ENCODE data around the gene AKNA. TPM values are rescaled to one million over a fixed set of nuclear protein-coding genes. Genes with fewer than 3 reads are reported as not detected.

Gene AKNA
- total RNA-seq, 2 donors from 2014 or later = 332 to 469 TPM

GRCh38 chr9:114396558-114397218, 8.9 kb upstream of the AKNA start:
- DNase-seq (ENCODE audit: low spot score) (no peak), ATAC-seq (no peak)
- H3K4me3 Mint-ChIP-seq = peak overlapping the region; percentile 99
- H3K9me3 Mint-ChIP-seq = no peaks in the 10 kb centered on the region
- H3K27ac Mint-ChIP-seq = peak overlapping the region; percentile 51 to 83
- no peaks in the 10 kb centered on the region for H3K36me3 Mint-ChIP-seq
- no peaks in the 10 kb centered on the region for H3K27me3 Mint-ChIP-seq
- H3K4me1 Mint-ChIP-seq (ENCODE audit: low read depth in 2 of 2) = peaks cover 28 to 33% of the 10 kb centered on the region in 2 donors

DNA sequence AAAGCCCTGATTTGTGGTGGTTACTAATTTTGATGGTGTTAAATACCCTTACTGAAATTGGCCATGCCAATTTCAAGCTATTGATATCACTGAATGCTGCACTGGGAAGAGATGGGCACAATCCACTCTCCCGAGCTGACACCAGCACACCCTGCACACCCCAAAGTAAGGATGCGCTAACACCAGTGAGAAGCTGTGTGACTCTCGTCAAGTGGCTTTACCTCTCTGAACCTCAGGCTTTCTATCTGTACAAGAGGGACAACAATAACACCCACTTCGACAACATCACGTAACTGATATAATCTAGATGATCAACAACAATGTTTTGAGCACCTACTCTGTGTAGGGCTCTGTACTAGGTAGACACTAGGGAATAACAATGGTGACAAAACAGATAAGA, 8.0 kb upstream of the AKNA start:
- DNase-seq (ENCODE audit: low spot score) (no peak), ATAC-seq (no peak)
- Mint-ChIP-seq H3K4me1 (ENCODE audit: low read depth in 2 of 2) (peaks cover 34 to 38% of the 10 kb centered on the region in 2 donors), H3K4me3 (no peak overlapping the region), H3K9me3 (no peaks in the 10 kb centered on the region), H3K27ac (peak overlapping the region in 1 of 2 donors; percentile 51), H3K36me3 (no peaks in the 10 kb centered on the region), H3K27me3 (no peaks in the 10 kb centered on the region)

GRCh38 chr9:114395334-114395617, 7.5 kb upstream of the AKNA start:
- no peaks in the 10 kb centered on the region for H3K36me3 Mint-ChIP-seq

DNA sequence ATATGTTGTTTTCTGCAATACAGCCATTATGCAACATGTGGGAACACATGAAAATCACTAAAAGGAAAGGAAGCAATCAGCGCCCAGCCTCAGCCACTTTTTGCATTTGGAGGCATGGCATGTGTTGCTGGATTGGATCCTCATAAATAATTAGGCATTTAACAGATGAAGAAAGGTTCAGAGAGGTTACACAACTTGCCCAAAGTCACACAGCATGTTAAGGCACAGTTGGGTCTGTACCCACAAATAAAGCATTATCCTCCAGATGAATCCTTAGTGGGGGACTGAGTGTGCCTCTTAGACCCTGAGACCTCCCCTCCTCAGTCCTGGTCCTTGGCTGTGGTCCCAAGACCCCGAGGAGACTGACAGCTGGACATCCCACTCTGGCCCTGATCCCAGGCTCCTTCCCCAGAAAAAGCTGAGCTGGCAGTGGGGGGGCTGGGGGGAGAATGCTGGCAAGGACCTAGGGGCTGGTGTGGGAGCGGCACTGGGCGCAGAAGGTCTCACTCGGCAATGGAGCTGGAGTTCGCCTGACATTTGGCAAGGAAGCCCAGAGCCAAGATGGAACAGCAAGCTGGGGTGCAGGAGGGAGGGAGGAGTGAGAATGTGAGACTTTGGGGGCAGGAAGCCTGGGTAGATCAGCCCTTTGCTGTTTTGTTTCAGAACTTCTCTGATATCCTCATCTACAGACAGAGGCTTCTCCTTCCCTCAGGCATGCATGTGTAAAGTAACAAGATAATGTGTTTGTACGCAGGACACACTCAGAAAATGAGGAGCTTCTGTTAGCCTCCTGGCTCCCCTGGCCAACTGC, 6.9 kb upstream of the AKNA start:
- Mint-ChIP-seq H3K4me3 (peak overlapping the region; percentile 25), H3K27ac (peak overlapping the region in 1 of 2 donors; percentile 60), H3K9me3 (no peaks in the 10 kb centered on the region), H3K36me3 (no peaks in the 10 kb centered on the region), H3K27me3 (no peaks in the 10 kb centered on the region), H3K4me1 (ENCODE audit: low read depth in 2 of 2) (peaks cover 44 to 48% of the 10 kb centered on the region in 2 donors)
- ATAC-seq (no peak), DNase-seq (ENCODE audit: low spot score) (no peak)

More at GRCh38 chr9:114395334-114395617, 7.5 kb upstream of the AKNA start:
- Mint-ChIP-seq H3K4me1 (ENCODE audit: low read depth in 2 of 2) (peaks cover 39 to 43% of the 10 kb centered on the region in 2 donors), H3K27ac (peak overlapping the region in 1 of 2 donors; percentile 10), H3K4me3 (peak overlapping the region; percentile 25), H3K9me3 (no peaks in the 10 kb centered on the region), H3K27me3 (no peaks in the 10 kb centered on the region)
- DNase-seq (ENCODE audit: low spot score) (no peak), ATAC-seq (no peak)

DNA sequence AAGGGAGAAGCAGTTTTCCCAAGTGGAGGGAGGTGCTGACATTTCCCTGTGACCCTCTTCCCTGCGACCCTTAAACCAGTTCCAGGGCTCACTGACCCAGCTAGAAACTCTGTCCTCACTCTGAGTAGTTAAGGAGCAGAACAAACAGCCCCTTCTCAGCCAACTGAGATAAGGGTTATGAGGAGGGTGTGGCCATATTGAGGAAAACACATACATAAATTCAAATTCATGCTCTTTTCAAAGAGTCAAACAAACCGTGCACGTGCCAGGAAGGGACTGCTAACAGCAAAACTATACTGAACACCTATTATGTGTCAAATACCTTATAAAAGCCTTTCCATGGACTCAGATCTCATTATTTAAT, 4.9 kb upstream of the AKNA start:
- Mint-ChIP-seq H3K4me3 (no peak overlapping the region), H3K9me3 (no peaks in the 10 kb centered on the region), H3K27ac (no peak overlapping the region), H3K4me1 (ENCODE audit: low read depth in 2 of 2) (peaks cover 62 to 67% of the 10 kb centered on the region in 2 donors), H3K27me3 (no peaks in the 10 kb centered on the region), H3K36me3 (no peaks in the 10 kb centered on the region)
- no peak for DNase-seq (ENCODE audit: low spot score)
- no peak for ATAC-seq

GRCh38 chr9:114390952-114391351, 3.2 kb upstream of the AKNA start:
- ATAC-seq = no peak
- no peak for DNase-seq (ENCODE audit: low spot score)
- peaks cover 10% of the 10 kb centered on the region for H3K36me3 Mint-ChIP-seq
- H3K27ac Mint-ChIP-seq = peak overlapping the region; percentile 82 to 97
- H3K27me3 Mint-ChIP-seq = no peaks in the 10 kb centered on the region
- H3K4me3 Mint-ChIP-seq = peak overlapping the region; percentile 99
- H3K4me1 Mint-ChIP-seq (ENCODE audit: low read depth in 2 of 2) = peaks cover 56 to 63% of the 10 kb centered on the region in 2 donors
- H3K9me3 Mint-ChIP-seq = no peaks in the 10 kb centered on the region

GRCh38 chr9:114389612-114390368, 2.0 kb upstream of the AKNA start:
- H3K4me3 Mint-ChIP-seq = peak overlapping the region; percentile 99
- DNase-seq (ENCODE audit: low spot score) = no peak
- H3K27me3 Mint-ChIP-seq = no peaks in the 10 kb centered on the region
- H3K27ac Mint-ChIP-seq = peak overlapping the region; percentile 82 to 97
- no peaks in the 10 kb centered on the region for H3K9me3 Mint-ChIP-seq
- peaks cover 12% of the 10 kb centered on the region for H3K36me3 Mint-ChIP-seq
- ATAC-seq = no peak
- H3K4me1 Mint-ChIP-seq (ENCODE audit: low read depth in 2 of 2) = peaks cover 62 to 64% of the 10 kb centered on the region in 2 donors

GRCh38 chr9:114388764-114389375, 1.1 kb upstream of the AKNA start:
- Mint-ChIP-seq H3K27ac (peak overlapping the region; percentile 82 to 97), H3K9me3 (no peaks in the 10 kb centered on the region), H3K27me3 (no peaks in the 10 kb centered on the region), H3K4me3 (peak overlapping the region; percentile 99), H3K36me3 (peaks cover 15% of the 10 kb centered on the region), H3K4me1 (ENCODE audit: low read depth in 2 of 2) (peaks cover 59 to 73% of the 10 kb centered on the region in 2 donors)
- ATAC-seq (no peak), DNase-seq (ENCODE audit: low spot score) (peak; percentile 40)

GRCh38 chr9:114388357-114388682, 538 bp upstream of the AKNA start:
- Mint-ChIP-seq H3K9me3 (no peaks in the 10 kb centered on the region), H3K4me1 (ENCODE audit: low read depth in 2 of 2) (peaks cover 61 to 73% of the 10 kb centered on the region in 2 donors), H3K36me3 (peaks cover 19% of the 10 kb centered on the region), H3K27me3 (no peaks in the 10 kb centered on the region), H3K27ac (peak overlapping the region; percentile 82 to 97), H3K4me3 (peak overlapping the region; percentile 99)
- DNase-seq (ENCODE audit: low spot score) (peak; percentile 38), ATAC-seq (no peak)

DNA sequence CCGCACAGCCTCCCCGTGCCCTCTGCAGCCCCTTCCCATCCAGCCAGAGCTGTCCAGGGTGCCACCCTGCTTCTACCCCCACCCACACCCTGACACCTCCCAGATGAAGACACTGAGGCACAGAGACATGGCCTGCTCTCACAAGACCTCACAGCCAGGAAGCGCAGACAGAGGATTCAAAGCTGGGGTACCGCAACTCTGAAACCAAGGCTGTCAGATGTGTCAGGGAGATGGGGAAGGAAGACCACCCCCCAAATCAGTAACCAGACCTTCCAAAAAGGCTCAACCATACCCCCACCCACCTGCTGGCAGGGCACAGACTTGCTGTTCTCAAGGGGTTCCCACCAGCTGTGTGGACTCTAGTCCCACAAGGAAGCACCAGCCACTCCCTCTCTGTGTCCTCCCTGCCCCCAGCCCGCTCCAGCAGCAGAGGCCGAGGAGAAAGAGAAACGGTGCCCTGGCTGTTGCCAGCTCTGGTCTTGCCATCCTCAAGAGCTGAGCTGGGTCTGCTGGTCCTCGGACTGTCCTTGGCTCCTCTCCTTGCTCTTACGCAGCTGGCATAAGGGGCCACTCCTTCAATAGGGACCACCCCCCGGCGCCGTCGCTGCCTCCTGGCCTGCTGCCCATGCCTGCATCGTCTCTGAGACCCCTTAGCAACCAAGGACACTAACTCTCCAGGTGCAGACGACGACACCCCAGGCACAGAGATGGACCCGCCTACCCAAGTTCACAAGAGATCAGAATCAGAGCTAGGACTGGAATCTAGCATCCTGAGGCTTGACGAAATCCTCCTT, 699 bp downstream of the AKNA start:
- H3K4me3 Mint-ChIP-seq = peak overlapping the region; percentile 99
- peak overlapping the region; percentile 82 to 97 for H3K27ac Mint-ChIP-seq
- DNase-seq (ENCODE audit: low spot score) (peak; percentile 53), ATAC-seq (no peak)
- no peaks in the 10 kb centered on the region for H3K27me3 Mint-ChIP-seq
- peaks cover 26% of the 10 kb centered on the region for H3K36me3 Mint-ChIP-seq
- H3K9me3 Mint-ChIP-seq = no peaks in the 10 kb centered on the region
- H3K4me1 Mint-ChIP-seq (ENCODE audit: low read depth in 2 of 2) = peaks cover 69 to 81% of the 10 kb centered on the region in 2 donors

DNA sequence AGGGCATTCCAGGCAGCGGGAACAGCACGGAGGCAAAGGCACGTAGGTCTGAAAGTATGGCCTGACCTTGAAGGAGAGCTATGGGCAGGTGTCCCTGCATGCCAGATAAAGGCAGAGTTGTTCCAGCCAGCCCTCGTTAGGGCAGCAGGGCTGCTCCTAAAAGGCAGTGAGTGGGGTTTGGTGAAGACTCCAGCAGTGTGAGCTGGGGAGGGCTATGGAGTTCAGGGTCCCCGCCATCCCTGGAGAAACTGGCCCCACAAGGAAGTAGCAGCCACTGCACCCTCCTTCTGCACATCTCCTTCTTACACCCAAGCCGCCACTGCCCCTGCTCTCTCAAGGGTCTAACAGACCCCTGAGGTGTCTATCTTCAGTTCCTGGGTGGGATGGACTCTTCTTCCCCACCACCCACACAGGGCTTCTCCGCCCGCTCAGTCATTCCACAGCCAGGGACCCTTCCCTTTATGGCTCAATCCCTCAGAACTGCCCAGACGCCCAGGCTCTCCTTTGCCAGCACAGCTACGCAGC, 1.4 kb downstream of the AKNA start:
- Mint-ChIP-seq H3K9me3 (no peaks in the 10 kb centered on the region), H3K4me3 (peak overlapping the region; percentile 99), H3K4me1 (ENCODE audit: low read depth in 2 of 2) (peaks cover 73 to 87% of the 10 kb centered on the region in 2 donors), H3K27me3 (no peaks in the 10 kb centered on the region), H3K27ac (peak overlapping the region; percentile 82 to 97), H3K36me3 (peaks cover 26% of the 10 kb centered on the region)
- no peak for ATAC-seq
- peak; percentile 55 for DNase-seq (ENCODE audit: low spot score)

DNA sequence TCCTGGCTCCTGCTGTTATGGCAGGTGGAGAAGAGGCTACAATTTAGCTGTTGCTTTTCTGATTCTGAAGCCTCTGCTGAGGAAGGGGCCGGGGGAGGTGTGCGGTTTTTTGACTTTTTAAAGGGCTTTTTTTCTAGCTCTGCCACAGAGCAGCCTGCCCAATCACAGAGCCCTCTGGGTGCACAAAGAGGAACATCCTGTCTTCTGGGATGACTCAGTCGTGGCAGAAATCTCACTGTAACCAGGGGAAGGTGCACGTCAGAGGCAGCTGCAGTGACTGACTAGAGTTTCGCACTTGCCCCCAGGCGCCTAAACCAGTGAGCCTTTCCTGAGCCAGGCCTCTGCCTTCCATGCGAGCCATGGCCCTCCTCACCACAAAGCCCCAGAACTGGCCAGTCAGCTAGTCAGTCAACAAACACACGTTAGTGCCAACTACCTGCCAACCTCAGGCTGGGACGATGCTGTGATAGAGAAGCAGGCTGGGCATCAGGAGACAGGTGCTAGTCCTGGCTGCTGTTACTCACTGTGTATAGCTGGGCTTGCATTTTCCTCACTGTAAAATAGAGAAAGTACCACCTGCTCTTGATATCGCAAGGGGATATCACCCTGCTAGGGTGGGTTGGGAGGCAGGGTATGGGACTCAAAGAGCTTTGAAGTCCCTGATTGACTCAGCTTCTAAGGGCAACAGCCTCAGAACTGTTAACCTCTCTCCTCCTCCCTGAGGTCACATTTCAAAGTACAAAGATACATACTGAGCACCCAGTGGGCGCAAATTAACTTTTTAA, 2.2 kb downstream of the AKNA start:
- DNase-seq (ENCODE audit: low spot score) (peak; percentile 95), ATAC-seq (peak; percentile 87 to 89)
- peaks cover 67 to 83% of the 10 kb centered on the region in 2 donors for H3K4me1 Mint-ChIP-seq (ENCODE audit: low read depth in 2 of 2)
- H3K27me3 Mint-ChIP-seq = no peaks in the 10 kb centered on the region
- H3K4me3 Mint-ChIP-seq = peak overlapping the region; percentile 99
- peak overlapping the region; percentile 82 to 97 for H3K27ac Mint-ChIP-seq
- peaks cover 26% of the 10 kb centered on the region for H3K36me3 Mint-ChIP-seq
- no peaks in the 10 kb centered on the region for H3K9me3 Mint-ChIP-seq
